Measurements from ENCODE around the gene ARHGAP26.

Gene ARHGAP26

GRCh38 chr5:142888469-142889085 is 118.4 kb downstream of the ARHGAP26 start:
- no peak overlapping the region for H3K4me3 ChIP-seq (replicated peaks; ENCODE audit: low read depth, low read length)
- TF ChIP-seq CTCF (IDR thresholded peaks at IDR 0.05; ENCODE audit: low read depth, low read length, missing control alignments): peak; percentile 66
- DNase-seq (ENCODE audit: extremely low read depth, low read depth): no peak

DNA sequence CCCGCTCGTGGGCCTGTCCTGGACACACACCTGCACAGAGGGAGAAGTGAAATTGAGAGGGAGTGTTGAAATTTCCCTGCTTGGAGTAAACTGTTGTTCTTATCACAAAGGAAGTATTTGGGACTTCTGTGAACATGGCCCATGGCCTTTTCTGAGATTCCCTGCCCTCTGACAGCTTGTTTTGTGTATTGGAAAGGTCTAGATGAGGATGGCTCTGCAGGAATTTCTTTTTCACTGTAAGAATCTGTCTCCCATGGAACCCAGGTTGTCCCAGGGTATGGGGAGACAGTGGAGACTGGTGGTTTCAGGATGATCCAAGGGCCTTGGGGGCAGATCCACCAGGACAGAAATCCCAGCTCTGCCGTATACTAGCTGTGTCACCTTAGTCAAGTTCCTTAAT is 121.8 kb downstream of the ARHGAP26 start:
- no peak for DNase-seq (ENCODE audit: extremely low read depth, low read depth)
- TF ChIP-seq CTCF (IDR thresholded peaks at IDR 0.05; ENCODE audit: low read depth, low read length, missing control alignments): no peak
- no peak overlapping the region for H3K4me3 ChIP-seq (replicated peaks; ENCODE audit: low read depth, low read length)

GRCh38 chr5:142894315-142894714 is 124.1 kb downstream of the ARHGAP26 start:
- no peak for DNase-seq (ENCODE audit: extremely low read depth, low read depth)
- TF ChIP-seq CTCF (IDR thresholded peaks at IDR 0.05; ENCODE audit: low read depth, low read length, missing control alignments): no peak
- H3K4me3 ChIP-seq (replicated peaks; ENCODE audit: low read depth, low read length): no peak overlapping the region

DNA sequence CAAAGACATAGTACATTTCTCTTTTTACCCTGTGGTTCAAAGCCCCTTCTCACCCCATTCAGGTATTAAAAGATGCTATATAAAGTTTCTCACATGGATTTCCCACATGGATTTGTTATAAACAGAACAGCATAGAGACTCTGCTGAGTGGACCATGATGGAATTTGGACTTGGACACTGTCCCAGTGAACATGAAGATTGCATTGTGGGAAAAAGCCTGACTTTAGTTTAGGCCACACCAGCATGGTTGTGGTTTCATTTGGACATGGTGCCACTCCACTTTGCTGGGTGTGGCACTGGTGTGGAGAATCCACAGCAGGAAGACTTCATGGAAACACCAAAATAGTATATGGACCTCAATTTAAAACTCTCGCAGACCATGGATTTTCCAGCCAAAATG is 124.6 kb downstream of the ARHGAP26 start:
- TF ChIP-seq CTCF (IDR thresholded peaks at IDR 0.05; ENCODE audit: low read depth, low read length, missing control alignments): no peak
- no peak for DNase-seq (ENCODE audit: extremely low read depth, low read depth)
- no peak overlapping the region for H3K4me3 ChIP-seq (replicated peaks; ENCODE audit: low read depth, low read length)

GRCh38 chr5:142896325-142897007 is 126.3 kb downstream of the ARHGAP26 start:
- no peak for DNase-seq (ENCODE audit: extremely low read depth, low read depth)
- no peak for TF ChIP-seq CTCF (IDR thresholded peaks at IDR 0.05; ENCODE audit: low read depth, low read length, missing control alignments)
- no peak overlapping the region for H3K4me3 ChIP-seq (replicated peaks; ENCODE audit: low read depth, low read length)

DNA sequence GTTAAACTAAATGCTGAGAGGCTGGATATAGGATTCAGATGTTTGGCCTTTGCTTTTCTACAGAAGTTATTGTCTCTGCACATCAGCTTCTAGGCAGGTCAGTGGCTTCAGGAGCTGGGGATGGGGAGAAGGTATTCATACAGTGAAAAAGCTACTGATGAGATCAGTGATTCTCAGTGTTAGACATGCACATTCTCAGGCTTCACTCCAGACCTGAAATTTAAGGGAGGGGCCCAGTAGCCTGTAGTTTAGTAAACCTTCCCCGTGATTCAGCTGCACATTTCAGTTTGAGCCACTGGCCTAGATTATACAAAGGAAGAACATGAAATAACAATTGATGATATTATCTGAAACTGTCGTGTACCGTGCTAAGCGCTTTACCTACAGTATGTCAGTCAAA is 127.2 kb downstream of the ARHGAP26 start:
- no peak overlapping the region for H3K4me3 ChIP-seq (replicated peaks; ENCODE audit: low read depth, low read length)
- TF ChIP-seq CTCF (IDR thresholded peaks at IDR 0.05; ENCODE audit: low read depth, low read length, missing control alignments): no peak
- no peak for DNase-seq (ENCODE audit: extremely low read depth, low read depth)

Measured in HFF-Myc (cell line).